Adipose tissue (tissue), 3 donors: ENCODE results near the gene PSME3IP1. TPM values are rescaled to one million over a fixed set of nuclear protein-coding genes. Genes with fewer than 3 reads are reported as not detected.
"Not testable (repeated sequence)": the region's sequence is repeated elsewhere in the genome, so short reads cannot be mapped to it uniquely, and the experiment has no call there.

ENCODE experiments used
- H3K27ac ChIP-seq: one replicate; pipeline ENCODE4 v1.5.1; 2013; ENCODE audit warnings: low read depth, low read length
- WGBS, 3 donors: extraction: QIAGEN DNeasy Blood & Tissue Kit; methylation state at CpG; one replicate each; pipeline ENCODE4 v1.1.7; 2013; 5-methylcytosine and 5-hydroxymethylcytosine counted together
- polyA plus RNA-seq, 3 donors: library from polyadenylated mRNA; stranded (reverse); fragments of 200-250 nt; gene quantifications; one replicate each; pipeline ENCODE4 v1.2.3, GENCODE V29; 2013
- donor health status: healthy with polysubstance abuse.
- donor health status: Bipolar disorder and iron deficiency.
- donor health status: healthy.

The PSME3IP1 gene
- polyA plus RNA-seq, 3 donors: 28.2 to 44.6 (median 41.1) TPM

DNA sequence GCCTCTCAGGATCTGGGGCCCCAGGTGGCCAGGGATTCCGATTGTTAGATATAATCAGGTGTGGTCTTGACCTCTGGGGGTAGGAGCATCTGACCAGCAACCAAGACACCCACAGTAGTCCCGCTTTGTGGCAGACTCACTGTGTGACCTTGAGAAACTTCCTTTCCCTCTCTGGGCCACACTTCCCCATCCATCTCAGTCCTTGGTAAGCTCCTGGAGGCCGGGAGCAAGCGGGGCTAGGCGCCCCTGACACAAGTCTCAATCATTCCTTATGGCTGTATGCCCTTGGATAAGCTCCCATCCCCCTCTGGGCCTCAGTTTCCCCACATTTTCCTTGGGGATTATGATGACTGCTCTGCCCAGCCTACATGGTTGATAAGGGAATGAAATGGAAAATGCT, 72.2 kb downstream of the PSME3IP1 start:
- H3K27ac ChIP-seq: no peak overlapping the region
- 87 to 91% (median 87%) methylated on average over 5 of the region's 5 CpGs for WGBS, 3 donors

DNA sequence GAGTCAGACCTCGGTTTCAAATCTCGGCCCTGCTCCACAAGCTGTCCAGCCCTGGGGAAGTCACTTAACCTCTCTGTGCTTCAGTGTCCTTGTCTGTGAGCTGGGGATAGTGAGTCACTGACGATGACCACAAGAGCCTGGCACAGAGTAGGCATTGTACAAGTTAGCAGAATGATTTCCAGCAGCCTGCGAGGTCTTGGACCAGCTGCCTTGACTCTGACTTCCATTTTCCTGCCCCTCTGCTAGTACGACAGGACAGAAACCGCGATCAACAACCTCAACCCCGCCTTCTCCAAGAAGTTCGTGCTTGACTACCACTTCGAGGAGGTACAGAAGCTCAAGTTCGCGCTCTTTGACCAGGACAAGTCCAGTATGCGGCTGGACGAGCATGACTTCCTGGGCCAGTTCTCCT, 72.8 kb downstream of the PSME3IP1 start:
- no peak overlapping the region for H3K27ac ChIP-seq
- 89 to 91% (median 89%) methylated on average over 14 of the region's 14 CpGs for WGBS, 3 donors

DNA sequence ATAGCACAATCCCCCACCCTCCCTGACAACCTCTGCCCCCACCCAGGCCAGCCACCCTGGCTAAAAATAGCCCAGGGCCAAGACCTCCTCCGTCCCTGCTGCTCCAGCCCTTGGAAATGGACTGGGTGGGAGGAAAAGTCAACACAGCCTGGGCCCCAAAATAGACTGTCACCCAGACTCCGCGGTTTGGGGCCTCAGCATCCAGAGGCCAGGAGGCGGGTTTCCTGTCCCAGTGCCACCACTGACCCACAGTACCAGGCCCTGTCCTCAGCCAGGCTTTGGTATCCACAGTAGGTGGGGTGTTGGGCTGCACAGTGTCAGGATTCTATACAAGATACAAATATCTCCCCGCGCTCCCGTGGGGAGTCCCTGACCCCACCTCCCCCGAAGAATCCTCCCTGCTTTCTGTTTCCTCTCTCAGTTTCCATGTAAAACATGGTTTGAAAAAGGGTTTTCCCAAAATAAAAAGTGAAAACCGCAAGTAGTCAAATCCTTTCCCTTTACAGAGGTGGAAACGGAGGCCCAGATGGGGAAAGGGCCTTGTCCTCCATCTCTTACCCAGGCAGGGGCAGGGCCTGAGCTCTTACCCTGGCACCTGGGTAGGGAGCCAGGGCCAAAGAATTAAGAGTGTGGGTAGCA, 73.3 kb downstream of the PSME3IP1 start:
- no peak overlapping the region for H3K27ac ChIP-seq
- 67 to 82% (median 71%) methylated on average over 10 of the region's 10 CpGs for WGBS, 3 donors

DNA sequence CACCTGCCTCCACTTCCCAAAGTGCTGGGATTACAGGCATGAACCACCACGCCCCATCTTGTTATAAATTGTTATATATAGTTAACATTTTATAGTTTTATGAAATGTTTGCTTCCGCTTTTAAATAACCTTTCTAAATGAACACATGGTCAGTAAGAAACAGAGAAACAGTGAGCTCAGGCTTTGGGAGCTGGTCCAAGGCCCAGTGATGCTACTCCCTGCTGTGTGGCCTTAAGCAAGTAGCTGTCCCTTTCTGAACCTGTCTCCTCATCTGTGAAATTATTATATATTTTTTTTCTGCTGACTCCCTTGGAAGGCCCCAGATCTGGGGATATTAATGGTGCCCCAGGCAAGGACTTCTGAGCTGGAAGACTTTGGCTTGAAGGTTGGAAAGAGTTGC, 74.4 kb downstream of the PSME3IP1 start:
- WGBS, 3 donors: 81 to 96% (median 86%) methylated on average over 2 of the region's 2 CpGs

DNA sequence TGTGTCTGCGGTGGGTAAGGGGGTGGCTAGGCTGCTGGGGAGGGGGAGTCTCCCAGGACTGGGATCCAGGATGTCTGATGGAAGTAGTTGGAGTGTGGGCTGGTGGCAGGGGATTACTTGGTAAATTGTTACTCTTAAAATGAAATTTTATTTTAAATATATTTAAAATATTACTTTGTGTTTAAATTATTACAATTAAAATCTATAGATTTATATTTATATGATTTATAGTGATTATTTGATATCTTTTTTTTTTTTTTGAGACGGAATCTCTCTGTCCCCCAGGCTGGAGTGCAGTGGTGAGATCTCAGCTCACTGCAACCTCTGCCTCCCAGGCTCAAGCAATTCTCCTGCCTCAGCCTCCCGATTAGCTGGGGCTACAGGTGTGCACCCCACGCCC, 74.9 kb downstream of the PSME3IP1 start:
- WGBS, 3 donors: 91 to 98% (median 95%) methylated on average over 4 of the region's 4 CpGs
- no peak overlapping the region for H3K27ac ChIP-seq

More for the DNA sequence above, 74.4 kb downstream of the PSME3IP1 start:
- H3K27ac ChIP-seq: no peak overlapping the region

DNA sequence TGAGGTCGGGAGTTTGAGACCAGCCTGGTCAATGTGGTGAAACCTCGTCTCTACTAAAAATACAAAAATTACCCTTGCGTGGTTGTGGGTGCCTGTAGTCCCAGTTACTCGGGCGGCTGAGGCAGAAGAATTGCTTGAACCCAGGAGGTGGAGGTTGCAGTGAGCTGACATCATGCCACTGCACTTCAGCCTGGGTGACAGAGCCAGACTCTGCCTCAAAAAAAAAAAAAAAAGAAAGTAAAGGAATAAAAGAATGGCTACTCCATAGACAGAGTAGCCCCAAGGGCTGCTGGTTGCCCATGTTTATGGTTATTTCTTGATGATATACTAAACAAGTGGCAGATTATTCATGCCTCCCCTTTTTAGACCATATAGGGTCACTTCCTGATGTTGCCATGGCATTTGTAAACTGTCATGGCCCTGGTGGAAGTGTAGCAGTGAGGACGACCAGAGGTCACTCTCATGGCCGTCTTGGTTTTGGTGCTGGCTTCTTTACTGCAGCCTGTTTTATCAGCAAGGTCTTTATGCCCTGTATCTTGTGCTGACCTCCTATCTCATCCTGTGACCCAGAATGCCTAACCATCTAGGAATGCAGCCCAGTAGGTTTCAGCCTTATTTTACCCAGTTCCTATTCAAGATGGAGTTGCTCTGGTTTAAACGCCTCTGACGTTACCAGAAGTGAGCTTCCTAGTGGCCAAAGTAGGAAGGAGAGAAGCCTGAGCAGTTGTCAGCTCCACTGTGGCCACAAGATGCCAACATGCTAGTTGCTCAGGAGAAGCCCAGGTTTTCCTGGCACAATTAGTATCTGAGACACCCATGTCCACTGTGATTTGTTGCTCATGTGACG, 76.4 kb downstream of the PSME3IP1 start:
- H3K27ac ChIP-seq: not testable (repeated sequence)
- 87 to 91% (median 90%) methylated on average over 10 of the region's 10 CpGs for WGBS, 3 donors

DNA sequence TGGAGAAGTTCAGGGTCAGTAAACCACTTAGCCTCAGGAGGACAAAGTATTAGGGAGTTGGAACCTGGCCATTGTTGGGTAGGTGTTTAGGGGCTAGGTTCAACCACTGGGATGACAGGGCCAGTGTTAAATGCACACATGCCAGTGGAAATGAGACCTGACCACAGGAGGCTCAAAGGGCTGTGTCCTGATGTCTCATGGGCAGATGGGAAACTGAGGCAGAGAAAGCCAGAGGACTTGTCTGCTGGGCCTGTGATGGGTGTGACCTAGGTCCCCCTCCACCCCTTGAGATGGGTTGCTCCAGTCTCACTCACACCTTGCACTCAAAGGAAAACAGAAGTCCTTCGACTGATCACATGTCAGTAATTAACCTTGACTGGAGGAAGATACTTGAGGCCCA, 77.4 kb downstream of the PSME3IP1 start:
- H3K27ac ChIP-seq: no peak overlapping the region
- WGBS, 3 donors: 50 to 62% (median 55%) methylated on average over 1 of the region's 1 CpG

DNA sequence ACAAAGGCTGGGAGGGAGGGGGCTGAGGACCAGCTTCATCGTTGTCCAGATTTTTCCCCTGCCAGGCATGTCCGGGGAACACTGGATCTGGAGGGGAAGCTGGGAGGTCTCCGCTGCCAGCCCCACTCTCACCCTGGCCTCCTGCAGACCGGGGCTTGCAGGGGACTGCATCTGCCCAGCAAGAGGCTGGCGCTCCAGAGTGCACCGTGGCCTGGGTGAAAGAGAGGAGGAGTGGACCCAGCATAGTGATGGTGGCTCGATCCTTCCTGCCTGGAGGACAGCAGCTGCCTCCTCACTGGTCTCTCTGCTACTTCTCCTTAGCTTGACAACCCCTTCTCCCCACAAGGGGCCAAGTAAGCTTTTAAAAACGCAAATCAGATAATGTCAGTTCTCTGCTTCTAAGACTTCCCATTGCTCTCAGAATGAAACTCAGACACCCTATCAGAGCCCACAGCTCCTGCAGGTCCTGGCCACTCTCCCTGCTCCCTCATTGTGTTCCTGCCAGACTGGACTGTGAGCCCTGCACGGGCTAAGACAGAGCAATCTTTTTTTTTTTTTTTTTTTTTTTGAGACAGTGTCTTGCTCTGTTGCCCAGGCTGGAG, 78.4 kb downstream of the PSME3IP1 start:
- WGBS, 3 donors: 68 to 85% (median 75%) methylated on average over 8 to 9 of the region's 9 CpGs
- H3K27ac ChIP-seq: no peak overlapping the region

DNA sequence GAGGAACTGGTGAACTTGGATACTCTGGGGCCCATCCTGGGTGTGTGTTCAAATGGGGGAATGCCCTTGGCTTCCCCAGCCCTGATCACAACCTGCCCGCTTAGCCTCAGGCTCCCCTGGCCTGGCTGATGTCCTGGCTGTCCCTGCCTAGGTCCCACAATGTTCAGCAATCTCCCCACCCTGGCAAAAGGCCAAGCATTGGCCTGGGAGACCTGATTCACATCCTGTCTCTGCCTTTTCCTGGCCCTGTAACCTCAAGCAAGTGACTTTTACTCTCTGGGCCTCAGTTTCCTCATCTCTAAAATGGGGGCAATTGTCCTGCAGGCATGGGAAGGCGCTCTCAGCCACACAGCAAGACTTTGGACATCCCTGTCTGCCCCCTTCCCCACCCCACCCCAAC, 79.1 kb downstream of the PSME3IP1 start:
- 90 to 91% (median 90%) methylated on average over 2 of the region's 2 CpGs for WGBS, 3 donors
- no peak overlapping the region for H3K27ac ChIP-seq

DNA sequence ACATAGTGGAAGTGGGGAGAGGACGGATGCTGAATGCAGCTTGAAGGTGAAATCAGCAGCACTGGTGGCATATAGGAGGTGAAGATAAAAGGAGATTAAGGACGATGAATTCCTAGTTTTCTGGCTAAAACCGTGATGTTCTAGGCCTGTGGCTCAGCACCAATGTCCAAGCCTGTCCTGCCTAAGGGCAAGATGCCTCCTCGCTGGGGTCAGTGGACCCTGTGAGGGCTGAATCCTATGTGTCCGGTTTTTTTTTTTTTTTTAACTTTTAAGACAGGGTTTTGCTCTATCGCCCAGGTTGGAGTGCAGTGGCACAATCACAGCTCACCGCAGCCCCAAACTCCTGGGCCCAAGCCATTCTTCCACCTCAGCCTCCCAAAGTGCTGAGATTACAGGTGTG, 80.7 kb downstream of the PSME3IP1 start:
- WGBS, 3 donors: 87 to 93% (median 90%) methylated on average over 7 of the region's 7 CpGs
- H3K27ac ChIP-seq: no peak overlapping the region

DNA sequence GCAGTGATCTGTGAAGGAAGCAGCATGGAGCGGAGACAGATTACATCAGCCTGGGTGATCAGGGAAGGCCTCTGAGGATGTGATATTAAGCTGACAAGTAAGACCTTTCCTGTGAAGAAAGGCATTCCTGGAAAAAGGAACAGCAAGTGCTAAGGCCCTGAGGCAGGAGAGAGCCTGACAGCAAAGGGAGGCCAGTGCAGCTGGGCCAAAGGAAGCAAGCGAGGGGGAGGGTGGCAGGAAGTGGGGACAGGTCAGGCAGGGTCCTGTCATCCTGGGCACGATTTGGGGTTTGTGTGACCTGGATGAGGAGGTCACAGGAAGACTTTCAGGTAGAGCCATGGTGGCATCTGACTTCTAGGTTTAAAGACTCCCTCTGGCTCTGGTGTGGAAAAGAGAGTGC, 81.1 kb downstream of the PSME3IP1 start:
- H3K27ac ChIP-seq: no peak overlapping the region
- WGBS, 3 donors: 45 to 69% (median 55%) methylated on average over 3 of the region's 3 CpGs

DNA sequence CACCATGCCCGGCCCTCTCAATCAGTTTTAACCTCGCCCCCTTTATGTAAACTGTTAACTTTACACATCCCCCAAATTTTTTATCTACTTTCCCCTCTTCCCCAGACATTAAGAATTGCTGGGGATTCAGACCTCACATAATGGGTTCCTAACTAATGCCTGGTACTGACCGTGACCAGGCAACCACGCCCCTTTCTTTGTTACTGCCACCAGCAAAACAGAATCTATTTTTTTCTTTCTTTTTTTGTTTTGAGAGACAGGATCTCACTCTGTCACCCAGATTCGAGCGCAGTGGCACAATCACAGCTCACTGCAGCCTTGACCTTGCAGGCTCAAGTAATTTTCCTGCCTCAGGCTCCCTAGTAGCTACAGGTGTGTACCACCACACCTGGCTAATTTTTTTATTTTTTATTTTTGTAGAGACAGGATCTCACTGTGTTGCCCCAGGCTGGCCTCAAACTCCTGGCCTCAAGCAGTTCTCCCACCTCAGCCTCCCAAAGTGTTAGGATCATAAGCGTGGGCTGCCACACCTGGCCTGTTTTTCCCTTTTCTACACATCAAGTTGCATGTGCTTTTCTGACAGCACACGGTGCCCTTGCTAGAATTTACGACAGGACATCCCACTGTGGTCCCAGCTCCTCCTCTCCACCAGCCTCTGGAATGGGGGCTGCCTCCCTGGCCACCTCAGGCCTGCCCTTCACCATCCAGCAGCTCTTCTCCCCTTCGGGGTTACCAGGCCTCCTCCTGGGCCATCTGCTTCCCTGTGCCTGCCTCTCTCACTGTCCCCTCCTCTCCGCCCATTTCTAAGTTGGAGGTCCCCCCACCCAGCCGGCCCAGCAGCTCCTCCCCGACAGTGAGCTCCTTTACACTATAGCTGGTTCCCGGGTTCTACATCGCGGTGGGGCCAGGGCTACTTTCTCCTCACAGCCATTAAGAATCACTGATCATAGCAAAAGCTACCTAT, 82.7 kb downstream of the PSME3IP1 start:
- H3K27ac ChIP-seq: no peak overlapping the region
- whole genome bisulfite sequencing, 3 donors: 82 to 86% (median 85%) methylated on average over 16 of the region's 16 CpGs

Other genes with a start within 250 kb of the PSME3IP1 start
- 1 to 10 TPM in 1 of 3 donors, under 1 TPM in 2; 0.39 to 2.8 (median 0.89) TPM for gene CETP, start 224.1 kb downstream of the PSME3IP1 start, polyA plus RNA-seq
- 10 to 100 TPM in 2 of 3 donors, 1 to 10 TPM in 1; 7.3 to 44.2 (median 29.7) TPM for gene NLRC5, start 196.5 kb downstream of the PSME3IP1 start, polyA plus RNA-seq
- 10 to 100 TPM; 10.1 to 45.8 (median 41.9) TPM for gene CPNE2, start 93.5 kb downstream of the PSME3IP1 start, polyA plus RNA-seq
- gene RSPRY1, start 290 bp upstream of the PSME3IP1 start, polyA plus RNA-seq: 10 to 100 TPM in 1 of 3 donors, 1 to 10 TPM in 2; 8.7 to 12.3 (median 9.2) TPM
- gene ARL2BP, start 59.2 kb upstream of the PSME3IP1 start, polyA plus RNA-seq: 10 to 100 TPM; 17.4 to 57.9 (median 35.5) TPM
- 10 to 100 TPM in 2 of 3 donors, 1 to 10 TPM in 1; 7.6 to 28.0 (median 12.2) TPM for gene PLLP, start 98.6 kb upstream of the PSME3IP1 start, polyA plus RNA-seq
- under 1 TPM in 2 of 3 donors, not detected in 1; 0.02 to 0.03 TPM for gene CCL22, start 172.7 kb upstream of the PSME3IP1 start, polyA plus RNA-seq
- gene CX3CL1, start 186.5 kb upstream of the PSME3IP1 start, polyA plus RNA-seq: 10 to 100 TPM in 2 of 3 donors, 1 to 10 TPM in 1; 8.9 to 30.1 (median 24.7) TPM
- not detected for gene CCL17, start 218.7 kb upstream of the PSME3IP1 start, polyA plus RNA-seq